ENCODE data around the gene ZNF792.
"Not testable (repeated sequence)": the region's sequence is repeated elsewhere in the genome, so short reads cannot be mapped to it uniquely, and the experiment has no call there.

The ZNF792 gene

GRCh38 chr19:34998777-34999497 lies 34.9 kb upstream of the ZNF792 start:
- no peak for DNase-seq (ENCODE audit: low read depth in 2 of 2)

- not testable (repeated sequence) for DNase-seq (ENCODE audit: low read depth in 2 of 2)
Measured at GRCh38 chr19:34998224-34998623, 34.2 kb upstream of the ZNF792 start.

GRCh38 chr19:34997071-34997617 lies 33.1 kb upstream of the ZNF792 start:
- DNase-seq (ENCODE audit: low read depth in 2 of 2) = no peak

GRCh38 chr19:34995551-34995950 lies 31.5 kb upstream of the ZNF792 start:
- no peak for DNase-seq (ENCODE audit: low read depth in 2 of 2)

- no peak for DNase-seq (ENCODE audit: low read depth in 2 of 2)
Measured at GRCh38 chr19:34994643-34995541, 30.9 kb upstream of the ZNF792 start.

GRCh38 chr19:34994286-34994642 lies 30.2 kb upstream of the ZNF792 start:
- DNase-seq (ENCODE audit: low read depth in 2 of 2) = no peak

GRCh38 chr19:34992582-34992981 lies 28.6 kb upstream of the ZNF792 start:
- not testable (repeated sequence) for DNase-seq (ENCODE audit: low read depth in 2 of 2)

GRCh38 chr19:34991542-34992333 lies 27.7 kb upstream of the ZNF792 start:
- DNase-seq (ENCODE audit: low read depth in 2 of 2) = no peak

GRCh38 chr19:34990578-34991192 lies 26.7 kb upstream of the ZNF792 start:
- DNase-seq (ENCODE audit: low read depth in 2 of 2) = peak; percentile 61 to 62

- no peak for DNase-seq (ENCODE audit: low read depth in 2 of 2)
Measured at GRCh38 chr19:34989298-34989697, 25.3 kb upstream of the ZNF792 start.

GRCh38 chr19:34988119-34988518 lies 24.1 kb upstream of the ZNF792 start:
- DNase-seq (ENCODE audit: low read depth in 2 of 2) = no peak

- no peak for DNase-seq (ENCODE audit: low read depth in 2 of 2)
Measured at GRCh38 chr19:34985249-34986022, 21.4 kb upstream of the ZNF792 start.

- no peak for DNase-seq (ENCODE audit: low read depth in 2 of 2)
Measured at GRCh38 chr19:34984287-34984686, 20.3 kb upstream of the ZNF792 start.

- DNase-seq (ENCODE audit: low read depth in 2 of 2) = no peak
Measured at GRCh38 chr19:34983786-34984185, 19.8 kb upstream of the ZNF792 start.

- DNase-seq (ENCODE audit: low read depth in 2 of 2) = no peak
Measured at GRCh38 chr19:34982275-34982674, 18.2 kb upstream of the ZNF792 start.

- no peak for DNase-seq (ENCODE audit: low read depth in 2 of 2)
Measured at GRCh38 chr19:34979819-34980640, 16.0 kb upstream of the ZNF792 start.

GRCh38 chr19:34976611-34977010 lies 12.6 kb upstream of the ZNF792 start:
- no peak for DNase-seq (ENCODE audit: low read depth in 2 of 2)

GRCh38 chr19:34975056-34975455 lies 11.0 kb upstream of the ZNF792 start:
- DNase-seq (ENCODE audit: low read depth in 2 of 2) = no peak

- no peak for DNase-seq (ENCODE audit: low read depth in 2 of 2)
Measured at GRCh38 chr19:34974646-34975045, 10.6 kb upstream of the ZNF792 start.

- DNase-seq (ENCODE audit: low read depth in 2 of 2) = no peak
Measured at GRCh38 chr19:34972163-34972705, 8.2 kb upstream of the ZNF792 start.
